Measurements from ENCODE around the gene SRGAP3.

DNA sequence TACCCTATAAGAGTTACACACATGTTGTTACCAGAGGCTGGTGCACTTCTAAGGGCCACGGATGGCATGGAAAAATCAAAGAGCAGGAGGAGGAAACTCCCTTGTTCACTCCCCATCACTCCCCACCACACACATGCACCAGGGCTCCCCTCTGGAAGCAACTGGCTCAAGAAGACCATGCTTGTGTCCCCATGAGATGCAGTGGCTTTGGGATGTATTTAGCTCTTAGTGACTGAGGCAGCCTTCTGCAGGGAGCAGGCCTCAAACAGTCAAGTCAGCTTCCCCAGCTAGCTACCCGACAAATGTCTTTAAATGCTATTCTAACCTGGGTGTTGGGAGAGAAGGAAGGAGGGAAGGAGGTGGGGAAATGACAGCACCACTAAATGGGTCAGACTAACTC lies 253.2 kb downstream of the SRGAP3 start:
- TF ChIP-seq, protein P1, sequence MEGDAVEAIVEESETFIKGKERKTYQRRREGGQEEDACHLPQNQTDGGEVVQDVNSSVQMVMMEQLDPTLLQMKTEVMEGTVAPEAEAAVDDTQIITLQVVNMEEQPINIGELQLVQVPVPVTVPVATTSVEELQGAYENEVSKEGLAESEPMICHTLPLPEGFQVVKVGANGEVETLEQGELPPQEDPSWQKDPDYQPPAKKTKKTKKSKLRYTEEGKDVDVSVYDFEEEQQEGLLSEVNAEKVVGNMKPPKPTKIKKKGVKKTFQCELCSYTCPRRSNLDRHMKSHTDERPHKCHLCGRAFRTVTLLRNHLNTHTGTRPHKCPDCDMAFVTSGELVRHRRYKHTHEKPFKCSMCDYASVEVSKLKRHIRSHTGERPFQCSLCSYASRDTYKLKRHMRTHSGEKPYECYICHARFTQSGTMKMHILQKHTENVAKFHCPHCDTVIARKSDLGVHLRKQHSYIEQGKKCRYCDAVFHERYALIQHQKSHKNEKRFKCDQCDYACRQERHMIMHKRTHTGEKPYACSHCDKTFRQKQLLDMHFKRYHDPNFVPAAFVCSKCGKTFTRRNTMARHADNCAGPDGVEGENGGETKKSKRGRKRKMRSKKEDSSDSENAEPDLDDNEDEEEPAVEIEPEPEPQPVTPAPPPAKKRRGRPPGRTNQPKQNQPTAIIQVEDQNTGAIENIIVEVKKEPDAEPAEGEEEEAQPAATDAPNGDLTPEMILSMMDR (IDR thresholded peaks at IDR 0.05) = no peak
- TF ChIP-seq EZH2 (IDR thresholded peaks at IDR 0.05; ENCODE audit: borderline replicate concordance, insufficient read depth, low read depth, low read length, poor library complexity, severe bottlenecking) = no peak

All from B cell (primary cell).